ENCODE results near the gene LGALS7.

- TF ChIP-seq EZH2phosphoT487 (IDR thresholded peaks at IDR 0.05; ENCODE audit: low read depth, severe bottlenecking, unreplicated experiment) (no peak), CTCF (IDR thresholded peaks at IDR 0.05; ENCODE audit: poor library complexity) (no peak)
Measured at GRCh38 chr19:38725469-38726283, 47.6 kb downstream of the LGALS7 start.
